ENCODE measurements around the gene TRIM43B. TPM values are rescaled to one million over a fixed set of nuclear protein-coding genes. Genes with fewer than 3 reads are reported as not detected.

TRIM43B gene
- 0.16 TPM in 1 of 2 replicates, not detected in the other for total RNA-seq

DNA sequence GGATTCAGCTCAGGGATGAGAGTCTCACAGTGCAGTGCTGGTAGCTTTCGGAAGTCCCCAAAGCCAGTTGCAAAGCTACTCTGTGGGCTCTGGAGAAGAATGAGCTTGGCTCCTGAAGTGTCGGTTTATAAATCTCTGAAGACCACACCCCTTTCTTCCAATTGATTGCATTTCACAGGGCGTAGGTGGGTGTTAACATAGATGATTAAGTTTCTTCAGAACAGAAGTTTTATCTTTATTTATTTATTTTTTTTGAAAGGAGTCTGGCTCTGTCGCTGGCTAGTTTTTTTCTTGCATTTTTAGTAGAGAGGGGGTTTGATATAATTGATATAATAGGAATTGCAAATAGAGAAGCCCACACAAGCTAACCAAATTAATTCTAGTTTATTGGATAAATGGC, at the start of gene TRIM43B:
Gene TRIM43B (minus strand): TSS at position 101 of the 400 bp plus-strand sequence. CDS start 2,040 bp downstream, outside the sequence.

Other genes with a start within 250 kb of the TRIM43B start
- gene PROM2, start 210.3 kb downstream of the TRIM43B start, total RNA-seq: 0.44 TPM in 1 of 2 replicates, not detected in the other
- under 0.01 and 0.06 TPM in 2 replicates for gene KCNIP3, start 187.4 kb downstream of the TRIM43B start, total RNA-seq
- 22.5 and 29.6 TPM in 2 replicates for gene FAHD2A, start 82.0 kb downstream of the TRIM43B start, total RNA-seq
- not detected in 2 replicates for gene TRIM43, start 107.2 kb upstream of the TRIM43B start, total RNA-seq